Stimulated activated CD4-positive, alpha-beta T cell treated with anti-CD3 and anti-CD28 coated beads, Interleukin-2, amount 100 ng/mL, for 24 hours (primary cell): ENCODE results near the gene ANKRD44.
"Not testable (repeated sequence)": the region's sequence is repeated elsewhere in the genome, so short reads cannot be mapped to it uniquely, and the experiment has no call there.

Source experiments
- DNase-seq, 2 donors: peaks; one replicate each; pipeline ENCODE4 v3.0.0-alpha.2; 2020

The ANKRD44 gene

DNA sequence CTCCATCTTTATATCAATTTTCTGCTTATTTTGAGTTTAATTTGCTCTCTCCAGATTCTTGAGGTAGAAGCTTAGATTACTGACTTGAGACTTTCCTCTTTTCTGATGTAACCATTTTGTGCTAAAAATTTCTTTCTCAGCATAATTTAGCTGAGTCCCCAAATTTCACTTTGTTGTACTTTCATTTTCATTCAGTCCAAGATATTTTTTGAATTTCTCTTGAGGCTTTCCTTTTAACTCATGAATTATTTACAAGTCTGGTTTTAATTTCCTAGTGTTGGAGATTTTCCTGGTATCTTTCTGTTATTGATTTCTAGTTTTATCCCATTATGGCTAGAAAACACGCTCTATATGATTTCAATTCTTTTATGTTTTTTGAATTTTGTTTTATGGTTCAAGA lies 239.4 kb downstream of the ANKRD44 start:
- no peak for DNase-seq

- DNase-seq, result no peak
Observed at GRCh38 chr2:197069958-197070357, 240.6 kb downstream of the ANKRD44 start.

- DNase-seq, result not testable (repeated sequence)
Observed at GRCh38 chr2:197062574-197062973, 248.0 kb downstream of the ANKRD44 start.

- DNase-seq, result no peak
Observed at GRCh38 chr2:197059477-197059876, 251.1 kb downstream of the ANKRD44 start.

DNA sequence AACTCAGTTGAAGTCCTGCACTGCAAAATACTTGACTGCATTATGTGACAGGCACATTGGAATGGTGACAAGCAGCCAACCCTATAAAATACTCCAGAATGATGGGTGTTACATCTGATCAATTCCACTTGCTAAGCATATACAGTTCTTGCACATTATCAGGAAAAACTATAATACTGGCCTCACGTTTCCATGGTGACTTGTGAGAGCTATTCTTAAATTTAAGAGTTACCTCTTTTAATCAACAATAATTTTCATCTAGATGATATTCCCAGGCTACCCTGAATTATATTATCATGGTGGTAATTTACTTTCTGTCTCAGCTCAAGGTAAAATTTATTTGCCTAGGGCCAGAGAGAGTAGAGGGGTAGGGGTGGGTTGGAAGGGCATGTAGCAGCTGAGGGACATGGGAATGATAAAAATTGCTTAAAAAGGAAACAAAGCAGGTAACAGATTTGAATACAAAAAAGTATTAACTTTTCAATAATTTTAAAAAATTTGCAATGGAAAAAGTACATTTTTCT lies 251.7 kb downstream of the ANKRD44 start:
- no peak for DNase-seq

DNA sequence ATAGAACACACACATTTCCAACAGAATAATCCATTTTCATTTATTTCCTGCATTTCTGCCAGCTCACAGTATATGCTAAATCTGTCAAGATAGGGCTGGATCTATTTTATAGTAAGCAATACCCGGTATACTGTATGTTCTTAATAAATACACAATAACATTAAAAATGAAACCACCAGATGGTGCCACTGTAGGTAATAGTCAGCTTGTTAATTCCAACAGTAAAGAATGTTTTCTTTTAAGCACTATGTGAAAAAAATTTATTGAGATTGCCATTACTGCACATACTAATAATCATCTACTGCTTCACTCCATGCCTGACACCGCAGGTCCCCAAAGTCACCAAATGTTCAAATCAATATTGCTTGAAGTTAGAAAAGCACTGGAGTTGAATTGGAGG lies 252.6 kb downstream of the ANKRD44 start:
- no peak for DNase-seq

GRCh38 chr2:197055045-197055444 lies 255.5 kb downstream of the ANKRD44 start:
- DNase-seq, result no peak

DNA sequence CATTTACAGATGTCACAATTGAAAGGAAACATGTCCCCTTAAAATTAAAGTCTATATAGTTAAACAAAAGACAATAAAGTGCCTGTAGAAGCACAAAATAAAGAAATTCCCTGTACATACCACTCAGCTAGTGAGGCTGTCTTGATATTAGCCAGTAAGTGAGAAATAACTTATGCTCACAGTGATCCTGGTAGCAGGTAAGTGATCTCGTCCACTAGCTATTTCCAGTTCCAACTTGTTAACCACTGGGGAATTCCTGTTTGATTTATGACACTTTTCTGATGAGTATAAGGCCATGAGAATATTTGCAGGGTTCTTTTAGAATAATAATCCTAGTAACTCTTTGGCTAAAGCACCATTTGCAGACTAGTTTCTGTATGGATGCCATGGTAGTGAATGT lies 256.1 kb downstream of the ANKRD44 start:
- no peak for DNase-seq

GRCh38 chr2:197052356-197052755 lies 258.2 kb downstream of the ANKRD44 start:
- DNase-seq, result no peak

- no peak for DNase-seq
Observed at GRCh38 chr2:197045115-197045514, 265.5 kb downstream of the ANKRD44 start.

- DNase-seq, result no peak
Observed at GRCh38 chr2:197042739-197043196, 267.8 kb downstream of the ANKRD44 start.

GRCh38 chr2:197037863-197038398 lies 272.6 kb downstream of the ANKRD44 start:
- no peak for DNase-seq

DNA sequence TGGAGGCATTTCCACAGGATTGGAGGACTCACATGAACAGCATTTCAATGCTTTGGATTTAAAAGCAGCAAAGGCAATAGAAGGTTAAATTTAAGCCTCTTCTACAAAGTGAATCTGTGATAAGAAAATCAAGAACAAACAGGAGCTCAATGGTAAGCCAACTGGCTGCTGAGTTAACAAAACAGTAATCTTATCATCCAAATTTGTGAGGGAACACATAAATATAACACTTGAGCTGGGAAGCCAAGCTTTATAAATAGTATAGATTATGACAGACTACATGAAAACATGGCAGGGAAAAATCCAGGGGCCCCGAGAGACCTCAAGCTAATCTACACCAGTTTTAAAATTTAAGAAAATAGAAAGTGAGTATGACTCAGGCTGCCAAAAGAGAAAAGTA lies 275.6 kb downstream of the ANKRD44 start:
- DNase-seq, result no peak

- DNase-seq, result no peak
Observed at GRCh38 chr2:197034292-197034691, 276.3 kb downstream of the ANKRD44 start.

DNA sequence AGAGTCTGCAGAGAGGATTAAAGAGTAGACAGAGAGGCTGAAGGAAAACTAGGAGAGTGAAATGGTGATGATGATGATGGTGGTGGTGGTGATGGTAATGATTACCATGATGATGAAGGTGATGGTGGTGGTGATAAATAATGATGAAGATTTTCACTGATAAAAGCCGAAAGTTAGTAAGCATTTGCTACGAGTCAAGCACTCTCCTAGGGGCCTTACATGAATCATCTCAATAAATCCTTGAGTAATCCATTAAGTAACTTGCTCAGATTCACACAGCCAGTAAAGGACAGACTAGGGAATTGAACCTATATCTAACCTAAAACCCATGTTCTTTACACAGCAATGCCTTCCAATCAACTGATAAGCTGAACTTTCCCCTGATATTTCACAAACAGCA lies 277.4 kb downstream of the ANKRD44 start:
- DNase-seq, result no peak

DNA sequence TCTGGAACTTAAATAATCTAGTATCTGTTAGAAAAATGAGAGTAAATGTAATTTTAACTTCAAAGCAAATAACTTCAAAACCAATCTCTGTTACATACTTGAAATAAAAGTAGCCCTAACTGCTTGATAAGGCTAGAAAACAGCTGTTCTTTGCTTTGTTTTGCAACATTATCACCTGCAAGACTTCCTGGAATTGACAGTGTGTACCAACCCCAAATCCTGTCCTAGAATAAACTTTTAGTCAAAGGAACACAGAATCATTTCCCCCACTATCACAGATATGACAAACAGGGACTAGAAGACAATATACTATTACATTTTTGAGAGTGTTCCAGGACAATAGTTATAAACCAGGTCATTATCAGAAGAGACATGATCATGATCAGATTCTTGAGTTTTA lies 278.8 kb downstream of the ANKRD44 start:
- no peak for DNase-seq

- DNase-seq, result no peak
Observed at GRCh38 chr2:197030090-197030489, 280.5 kb downstream of the ANKRD44 start.

GRCh38 chr2:197028633-197029032 lies 281.9 kb downstream of the ANKRD44 start:
- no peak for DNase-seq

DNA sequence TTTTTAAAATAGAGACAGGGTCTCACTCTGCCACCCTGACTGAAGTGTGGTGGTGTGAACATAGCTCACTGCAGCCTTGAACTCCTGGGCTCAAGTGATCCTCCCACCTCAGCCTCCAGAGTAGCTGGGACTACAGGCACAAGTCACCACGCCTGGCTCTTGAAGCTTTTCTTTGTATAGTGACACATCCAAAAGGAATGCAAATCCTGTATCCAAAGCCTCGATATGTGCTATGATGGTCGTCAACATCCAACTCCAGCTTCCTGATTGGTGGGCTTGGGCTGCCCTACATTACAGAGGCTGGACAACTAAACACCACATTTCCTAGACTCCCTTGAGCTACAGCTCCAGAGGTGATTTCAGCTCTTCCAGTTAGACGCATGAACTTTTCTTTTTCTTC lies 282.4 kb downstream of the ANKRD44 start:
- no peak for DNase-seq

- DNase-seq, result no peak
Observed at GRCh38 chr2:197024206-197024605, 286.4 kb downstream of the ANKRD44 start.

- not testable (repeated sequence) for DNase-seq
Observed at GRCh38 chr2:197020921-197021320, 289.7 kb downstream of the ANKRD44 start.

DNA sequence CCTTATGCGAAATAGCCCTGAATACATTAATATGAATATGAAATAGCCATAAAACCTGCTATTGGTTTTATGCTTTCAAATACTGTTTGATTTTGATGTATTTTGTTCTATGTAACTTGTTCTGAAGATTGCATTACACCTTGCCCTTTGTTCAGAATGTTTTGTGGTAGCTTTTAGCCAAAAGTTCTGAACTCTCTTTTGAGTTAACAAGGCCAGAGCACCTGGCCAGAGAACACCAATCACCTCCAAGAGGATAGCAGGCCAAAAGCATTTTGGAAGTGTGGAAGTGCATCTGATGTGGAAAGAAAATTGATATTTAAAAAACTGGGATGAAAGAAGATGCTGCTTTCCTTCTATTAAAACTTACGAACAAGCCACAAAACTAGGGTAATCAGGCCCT lies 297.5 kb downstream of the ANKRD44 start:
- no peak for DNase-seq

DNA sequence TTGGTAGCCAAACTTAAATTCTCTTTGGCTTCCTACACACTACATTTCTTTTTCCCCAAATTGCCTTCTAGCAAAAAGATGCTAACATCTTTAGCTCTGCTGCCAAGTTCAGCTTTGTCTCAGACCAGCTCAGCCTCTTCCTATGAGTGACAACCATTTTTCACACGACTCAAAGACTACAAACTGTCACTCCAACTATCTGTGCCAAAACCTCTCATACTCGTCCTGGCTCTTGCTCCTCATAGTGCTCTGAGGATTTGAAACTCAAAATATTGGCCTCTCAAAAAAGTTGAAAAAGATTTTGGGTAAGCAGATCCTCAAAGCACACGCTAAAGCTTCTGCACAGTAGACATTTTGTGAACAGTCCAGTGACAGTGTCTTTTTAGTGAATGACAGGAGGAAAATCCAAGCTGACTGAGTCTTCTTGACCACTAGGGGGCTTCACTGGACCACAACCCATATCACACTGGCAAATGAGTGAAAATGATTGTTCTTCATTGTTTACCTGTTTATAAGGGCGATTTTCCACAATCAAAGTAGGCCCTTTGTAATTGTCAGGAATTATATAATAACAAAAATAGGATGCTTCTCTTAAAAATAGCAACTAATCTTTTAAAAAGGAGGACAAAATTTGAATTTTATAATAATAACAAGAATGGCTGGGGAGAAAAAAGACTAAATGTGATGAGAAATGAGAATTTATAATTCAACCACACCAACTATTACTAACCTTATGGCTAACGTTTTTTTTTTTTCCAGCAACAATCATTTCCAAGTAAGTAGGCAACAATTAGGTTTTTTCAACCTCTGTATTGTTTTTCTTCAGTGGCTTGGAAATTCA lies 298.6 kb downstream of the ANKRD44 start:
- no peak for DNase-seq

DNA sequence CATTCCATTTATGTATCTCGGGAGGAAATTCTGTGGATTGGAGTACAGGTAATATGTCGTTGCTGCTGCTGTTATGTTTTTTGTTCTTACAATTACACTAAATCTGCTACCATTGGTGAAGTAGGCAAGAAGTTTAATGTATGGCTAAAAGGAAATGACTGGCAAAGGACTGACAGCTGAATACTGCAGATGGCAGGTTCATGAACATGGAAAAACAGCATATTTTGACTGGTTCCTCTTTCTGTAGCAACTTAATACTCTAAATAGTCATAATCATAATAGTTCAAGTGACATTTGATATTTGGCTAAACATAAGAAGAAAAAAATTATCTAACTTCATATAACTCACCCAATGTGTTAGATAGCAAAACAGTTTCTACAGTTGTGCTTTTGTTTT lies 299.6 kb downstream of the ANKRD44 start:
- no peak for DNase-seq
